WI38 (cell line): ENCODE data around the gene BRD2.

Source experiments
- H3K4me3 ChIP-seq: 2 replicates; pipeline ENCODE4 v1.5.1; 2011; ENCODE audit warnings: low read depth, mild to moderate bottlenecking, control low read depth, low read length
- TF ChIP-seq, protein P1 (sequence below): IDR thresholded peaks from 2 replicates; pipeline ENCODE4 v1.5.1; 2012; ENCODE audit warnings: low read depth, mild to moderate bottlenecking, control low read depth, low read length

Gene BRD2

DNA sequence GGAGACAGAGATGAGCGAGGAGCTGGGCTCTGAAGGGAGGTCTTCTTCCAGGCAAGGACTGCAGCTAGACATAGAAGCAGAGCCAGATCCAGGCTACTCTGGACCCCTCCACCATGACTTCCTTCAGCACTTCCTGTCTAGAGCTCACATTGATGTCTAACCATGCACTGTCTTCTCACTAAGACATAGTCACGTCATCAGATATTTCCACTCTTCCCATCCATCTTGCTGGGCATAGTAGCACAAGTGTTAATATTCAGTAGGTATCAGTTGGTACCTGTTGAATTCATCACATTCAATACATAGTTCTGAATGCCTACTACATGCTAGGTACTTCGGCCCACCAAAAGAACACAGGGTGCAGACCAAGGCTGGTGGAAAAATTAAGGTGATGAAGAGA lies 18.4 kb upstream of the BRD2 start:
- TF ChIP-seq, protein P1, sequence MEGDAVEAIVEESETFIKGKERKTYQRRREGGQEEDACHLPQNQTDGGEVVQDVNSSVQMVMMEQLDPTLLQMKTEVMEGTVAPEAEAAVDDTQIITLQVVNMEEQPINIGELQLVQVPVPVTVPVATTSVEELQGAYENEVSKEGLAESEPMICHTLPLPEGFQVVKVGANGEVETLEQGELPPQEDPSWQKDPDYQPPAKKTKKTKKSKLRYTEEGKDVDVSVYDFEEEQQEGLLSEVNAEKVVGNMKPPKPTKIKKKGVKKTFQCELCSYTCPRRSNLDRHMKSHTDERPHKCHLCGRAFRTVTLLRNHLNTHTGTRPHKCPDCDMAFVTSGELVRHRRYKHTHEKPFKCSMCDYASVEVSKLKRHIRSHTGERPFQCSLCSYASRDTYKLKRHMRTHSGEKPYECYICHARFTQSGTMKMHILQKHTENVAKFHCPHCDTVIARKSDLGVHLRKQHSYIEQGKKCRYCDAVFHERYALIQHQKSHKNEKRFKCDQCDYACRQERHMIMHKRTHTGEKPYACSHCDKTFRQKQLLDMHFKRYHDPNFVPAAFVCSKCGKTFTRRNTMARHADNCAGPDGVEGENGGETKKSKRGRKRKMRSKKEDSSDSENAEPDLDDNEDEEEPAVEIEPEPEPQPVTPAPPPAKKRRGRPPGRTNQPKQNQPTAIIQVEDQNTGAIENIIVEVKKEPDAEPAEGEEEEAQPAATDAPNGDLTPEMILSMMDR, result no peak
- no peak overlapping the region for H3K4me3 ChIP-seq

DNA sequence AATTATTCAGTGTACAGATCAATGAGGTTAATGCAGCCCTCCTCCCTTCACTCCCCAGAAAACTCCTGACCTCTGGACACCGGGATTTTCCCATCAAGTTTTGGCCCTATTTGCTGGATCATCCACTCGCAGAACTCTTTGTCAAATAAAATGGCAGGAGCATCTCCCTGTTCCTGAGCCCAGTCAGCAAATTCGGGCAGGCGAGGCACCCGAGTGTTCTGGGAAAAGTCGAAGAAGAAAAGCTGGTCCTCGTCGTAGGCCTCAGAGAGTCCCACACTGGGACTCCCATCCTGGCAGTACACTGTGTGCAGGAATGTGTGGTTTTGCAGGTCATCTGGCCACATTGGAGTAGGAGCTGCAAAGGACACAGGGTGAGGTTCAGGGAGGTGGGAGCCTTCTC lies 17.9 kb upstream of the BRD2 start:
- TF ChIP-seq, protein P1, result no peak
- no peak overlapping the region for H3K4me3 ChIP-seq

DNA sequence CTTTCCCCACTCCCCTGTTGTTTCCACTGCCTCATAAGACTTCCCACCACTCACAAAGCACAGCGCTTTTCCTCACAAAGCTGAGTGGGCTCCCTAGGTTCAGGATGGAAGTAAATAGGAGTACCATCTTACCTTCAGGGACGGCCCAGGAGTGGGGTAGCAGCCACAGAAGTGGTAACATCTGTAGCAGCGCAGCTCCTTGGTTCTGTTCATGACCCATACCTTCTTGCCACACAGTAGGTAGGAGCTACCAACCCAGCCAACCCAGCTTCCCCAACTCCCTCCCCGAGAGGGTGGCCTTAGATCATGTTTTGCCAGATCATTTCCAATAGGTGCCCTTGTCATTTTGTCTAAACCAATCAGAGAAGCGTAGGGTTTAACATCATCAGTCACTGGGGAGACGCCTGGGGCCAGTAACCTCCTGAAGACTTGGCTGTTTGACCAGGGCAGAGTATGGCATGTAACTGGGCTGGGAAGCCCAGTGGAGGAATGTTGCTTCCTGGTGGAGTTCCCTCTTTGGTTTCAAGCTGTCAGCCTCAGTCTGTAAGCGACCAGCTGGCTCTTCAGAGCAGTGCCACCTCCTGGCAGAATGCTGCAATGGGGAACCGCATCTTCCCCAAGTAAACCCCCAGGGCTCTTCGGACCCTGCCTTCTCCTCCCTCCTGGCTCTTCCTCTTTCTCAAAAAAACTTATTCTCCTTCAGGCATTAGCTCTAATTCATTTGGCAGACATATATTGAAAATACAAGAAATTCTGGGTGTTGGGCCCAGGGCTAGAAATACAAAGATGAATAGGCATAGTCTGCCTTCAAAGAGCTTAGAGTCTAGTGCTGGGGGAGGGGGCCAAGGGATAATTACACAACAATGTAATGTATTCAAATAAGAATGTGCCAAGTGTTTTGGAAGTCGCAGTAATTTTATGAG lies 15.3 kb upstream of the BRD2 start, which contains the start of gene HLA-DMA:
HLA-DMA (minus strand) TSS at position 281 of the 923 bp plus-strand sequence; CDS start at position 220, 61 bp downstream.
- TF ChIP-seq, protein P1, result peak; percentile 83
- no peak within 1 kb of the TSS for H3K4me3 ChIP-seq

DNA sequence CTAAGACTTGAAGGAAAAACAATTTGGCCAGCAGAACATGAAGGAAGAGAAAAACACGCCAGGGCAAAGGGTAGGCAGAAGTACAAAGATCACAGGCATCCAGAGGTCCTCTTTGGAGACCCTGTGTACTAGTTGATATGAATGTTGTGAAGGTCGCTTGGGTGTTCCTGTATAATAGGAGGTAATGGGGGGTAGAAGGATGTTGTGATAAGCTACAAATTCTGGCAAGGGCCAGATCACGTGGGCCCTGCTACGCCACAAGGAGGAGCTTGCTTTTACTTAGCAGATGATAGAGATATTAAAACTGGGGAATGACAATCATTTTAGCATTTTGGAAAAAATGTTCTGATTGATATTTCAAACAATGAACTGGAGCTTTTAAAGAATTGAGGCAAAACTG lies 14.6 kb upstream of the BRD2 start:
- H3K4me3 ChIP-seq, result no peak overlapping the region
- TF ChIP-seq, protein P1, result no peak

DNA sequence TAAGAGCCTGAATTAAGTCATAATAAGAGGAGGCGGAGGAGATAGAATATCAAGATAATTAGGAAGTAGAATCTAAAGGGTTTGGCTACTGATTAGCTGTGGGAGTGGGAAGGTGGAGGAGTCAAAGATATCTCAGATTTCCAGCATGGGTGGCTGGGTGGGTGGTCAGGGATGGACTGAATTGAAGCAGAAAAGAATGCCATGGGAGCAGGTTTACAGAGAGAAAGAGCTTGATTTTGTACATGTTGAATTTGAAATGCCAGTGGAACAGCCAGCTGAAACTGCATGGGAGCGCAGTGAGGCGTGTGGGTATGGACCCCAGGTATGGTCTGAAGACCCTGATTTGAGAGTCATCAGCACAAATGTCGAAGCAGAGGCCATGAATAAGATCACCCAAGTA lies 14.1 kb upstream of the BRD2 start:
- TF ChIP-seq, protein P1, result no peak
- H3K4me3 ChIP-seq, result no peak overlapping the region

DNA sequence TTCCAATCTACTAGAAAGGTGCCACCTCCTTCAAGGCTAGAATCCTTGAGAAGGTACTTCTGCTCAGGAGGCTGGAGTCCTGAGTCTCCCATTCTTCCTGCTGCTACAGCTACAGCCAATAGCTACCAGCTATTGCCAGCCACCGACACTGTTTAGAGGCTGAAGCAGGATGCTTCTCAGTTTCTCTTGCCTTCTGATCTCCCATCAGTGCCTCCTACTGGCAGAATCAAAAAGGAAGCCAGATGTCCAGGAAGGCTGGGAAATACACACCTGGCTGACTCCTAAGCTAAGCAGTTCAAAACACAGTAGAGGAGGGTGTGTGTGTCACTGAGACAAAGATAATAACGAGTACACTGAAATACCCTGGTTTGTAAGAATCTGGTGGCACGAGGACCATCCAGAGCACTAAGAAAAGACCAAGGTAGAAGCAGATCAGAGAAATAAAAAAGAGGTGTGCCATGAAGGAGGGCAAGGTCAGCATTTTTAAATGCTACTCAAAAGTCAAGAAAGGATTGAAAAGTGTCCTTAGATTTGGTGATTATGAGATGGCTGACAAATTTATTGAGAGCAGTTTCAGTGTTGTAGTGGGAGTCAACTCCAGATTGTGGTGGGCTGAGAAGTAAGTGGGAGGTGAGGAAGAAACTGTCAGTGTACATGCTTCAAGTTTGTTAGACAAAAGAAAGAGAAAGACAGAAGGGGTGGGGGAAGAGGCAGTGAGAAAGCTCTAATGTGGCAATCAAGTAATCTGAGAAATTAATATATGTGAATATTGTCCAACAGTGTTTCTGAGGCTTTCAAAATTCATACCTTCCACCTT lies 13.2 kb upstream of the BRD2 start:
- no peak overlapping the region for H3K4me3 ChIP-seq
- TF ChIP-seq, protein P1, result peak; percentile 44

DNA sequence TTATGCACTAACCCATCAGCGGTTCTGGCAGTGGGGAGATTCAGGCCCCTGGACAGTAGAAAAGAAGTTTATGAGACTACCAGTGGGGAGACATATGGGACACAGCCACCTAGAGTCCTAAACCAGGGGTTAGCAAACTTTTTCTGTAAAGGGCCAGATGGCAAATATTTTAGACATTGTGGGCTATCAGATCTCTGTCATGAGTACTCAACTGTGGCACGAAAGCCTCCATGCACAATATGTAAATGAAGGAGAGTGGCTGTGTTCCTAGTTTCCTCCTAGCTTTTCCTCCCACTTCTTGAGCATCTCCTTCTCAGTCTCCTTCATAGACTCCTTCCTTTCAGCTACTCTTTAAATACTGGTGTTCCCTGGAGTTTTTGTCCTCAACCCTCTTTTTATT lies 12.2 kb upstream of the BRD2 start:
- no peak overlapping the region for H3K4me3 ChIP-seq
- TF ChIP-seq, protein P1, result no peak
